Right ventricle myocardium inferior (tissue), 1 donor: ENCODE data around the gene TNFAIP3. TPM values are rescaled to one million over a fixed set of nuclear protein-coding genes. Genes with fewer than 3 reads are reported as not detected.
A peak's percentile ranks its signal among the peaks of the same experiment; 100 is the strongest.
"Not testable (repeated sequence)": the region's sequence is repeated elsewhere in the genome, so short reads cannot be mapped to it uniquely, and the experiment has no call there.

Source experiments
- ATAC-seq: fragments of 200-7000 bp; cut with Tn5 transposase; one replicate; pipeline ENCODE4 v1.9.1; 2020; ENCODE audit warnings: mild to moderate bottlenecking, moderate library complexity
- DNase-seq: peaks from one replicate; pipeline ENCODE4 v3.0.0; 2021; ENCODE audit errors: missing footprints
- intact Hi-C: fragments of 100-400 bp; cut with DNase I; formaldehyde crosslinking; loops from one replicate; pipeline ENCODE4 v1.11.0; 2022
- total RNA-seq: library from RNA; stranded (reverse); fragmentation: NEBNext Ultra II Directional; extraction: Animal tissue kit (Norgen Biotek cat#: 25700); gene quantifications from one replicate; pipeline ENCODE4 v1.2.1, GENCODE V29; 2021
- donor health status: DM: no; HTN: yes; CAD: no; lungs with severe emphysema.

TNFAIP3 gene
- total RNA-seq, 1 donor from 2014 or later = 6.8 TPM

GRCh38 chr6:137840252-137840651, 26.8 kb upstream of the TNFAIP3 start:
- intact Hi-C loops = no loop called here
- DNase-seq (no peak), ATAC-seq (no peak)

DNA sequence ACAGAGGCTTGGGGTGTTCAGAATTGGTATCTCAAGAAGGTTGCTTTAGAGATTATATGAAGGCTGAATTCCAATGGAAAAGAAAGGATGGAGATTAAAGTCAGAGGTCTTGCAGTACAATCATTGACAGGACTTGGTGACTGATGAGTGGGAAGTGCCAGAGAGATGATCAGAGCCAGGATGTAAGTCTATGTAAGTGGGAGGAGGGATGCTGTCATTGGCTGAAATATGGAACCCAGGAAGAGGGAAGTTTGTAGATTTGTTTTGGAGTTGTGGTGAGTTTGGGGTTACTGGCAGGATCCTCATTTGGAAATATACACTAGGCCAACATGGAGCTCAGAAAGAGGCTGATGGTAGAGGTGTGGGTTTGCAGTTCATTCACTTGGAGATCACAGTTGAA, 23.8 kb upstream of the TNFAIP3 start:
- DNase-seq = no peak
- no peak for ATAC-seq
- intact Hi-C loops = no loop called here

DNA sequence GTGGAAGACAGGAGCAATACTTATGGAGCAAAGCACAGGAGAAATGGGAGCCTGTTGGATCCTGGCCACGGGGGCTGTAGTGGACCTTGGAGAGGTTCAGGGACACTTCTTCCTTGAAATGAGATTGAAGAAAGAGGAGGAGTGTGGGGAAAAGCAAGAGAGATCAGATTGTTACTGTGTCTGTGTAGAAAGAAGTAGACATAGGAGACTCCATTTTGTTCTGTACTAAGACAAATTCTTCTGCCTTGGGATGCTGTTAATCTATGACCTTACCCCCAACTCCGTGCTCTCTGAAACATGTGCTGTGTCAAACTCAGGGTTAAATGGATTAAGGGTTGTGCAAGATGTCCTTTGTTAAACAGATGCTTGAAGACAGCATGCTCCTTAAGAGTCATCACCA, 22.7 kb upstream of the TNFAIP3 start:
- ATAC-seq, intact Hi-C loops, DNase-seq: not testable (repeated sequence)

DNA sequence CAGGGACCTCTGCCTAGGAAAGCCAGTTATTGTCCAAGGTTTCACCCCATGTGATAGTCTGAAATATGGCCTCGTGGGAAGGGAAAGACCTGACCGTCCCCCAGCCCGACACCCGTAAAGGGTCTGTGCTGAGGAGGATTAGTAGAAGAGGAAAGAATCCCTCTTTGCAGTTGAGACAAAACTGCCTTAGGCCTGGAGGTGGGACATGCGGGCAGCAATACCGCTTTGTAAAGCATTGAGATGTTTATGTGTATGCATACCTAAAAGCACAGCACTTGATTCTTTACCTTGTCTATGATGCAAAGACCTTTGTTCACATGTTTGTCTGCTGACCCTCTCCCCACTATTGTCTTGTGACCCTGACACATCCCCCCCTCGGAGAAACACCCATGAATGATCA, 22.3 kb upstream of the TNFAIP3 start:
- ATAC-seq, DNase-seq, intact Hi-C loops: not testable (repeated sequence)

GRCh38 chr6:137845460-137845859, 21.6 kb upstream of the TNFAIP3 start:
- no peak for ATAC-seq
- DNase-seq = no peak
- intact Hi-C loops = no loop called here

- DNase-seq (no peak), ATAC-seq (peak; percentile 39)
- intact Hi-C loops = no loop called here
These were observed 20.8 kb upstream of the TNFAIP3 start for GRCh38 chr6:137846274-137846673.

DNA sequence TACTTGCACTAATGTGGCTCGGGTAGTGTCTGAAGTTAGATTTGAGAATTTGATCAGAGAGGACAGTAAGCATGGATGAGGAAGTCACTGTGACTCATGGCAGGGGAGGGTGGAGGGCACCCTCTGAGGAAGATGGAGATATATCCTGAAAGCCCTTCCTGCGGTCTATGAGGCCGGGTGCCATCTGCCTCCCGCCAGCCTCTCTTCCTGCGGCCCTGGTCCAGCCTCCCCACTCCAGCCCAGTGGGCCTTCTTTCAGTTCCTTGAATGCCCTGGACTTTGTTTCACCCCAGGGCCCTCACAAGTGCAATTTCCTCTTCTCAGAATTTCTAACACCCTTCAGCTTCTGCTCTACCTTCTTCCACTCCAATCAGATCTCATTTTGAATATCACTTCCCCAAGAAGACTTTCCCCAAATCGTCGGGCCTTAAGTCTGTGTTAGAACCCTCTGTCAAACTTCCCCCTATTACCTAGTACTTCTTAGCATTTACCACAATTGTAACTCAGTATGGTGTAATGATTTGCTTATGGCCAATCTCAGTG, 20.2 kb upstream of the TNFAIP3 start:
- intact Hi-C loops = no loop called here
- peak; percentile 84 for DNase-seq
- peak; percentile 84 for ATAC-seq

- intact Hi-C loops = no loop called here
- ATAC-seq = no peak
These were observed 19.3 kb upstream of the TNFAIP3 start for GRCh38 chr6:137847748-137848147.

GRCh38 chr6:137848672-137849071, 18.4 kb upstream of the TNFAIP3 start:
- ATAC-seq (no peak), DNase-seq (no peak)
- intact Hi-C loops = no loop called here

More at GRCh38 chr6:137847748-137848147, 19.3 kb upstream of the TNFAIP3 start:
- DNase-seq = no peak

DNA sequence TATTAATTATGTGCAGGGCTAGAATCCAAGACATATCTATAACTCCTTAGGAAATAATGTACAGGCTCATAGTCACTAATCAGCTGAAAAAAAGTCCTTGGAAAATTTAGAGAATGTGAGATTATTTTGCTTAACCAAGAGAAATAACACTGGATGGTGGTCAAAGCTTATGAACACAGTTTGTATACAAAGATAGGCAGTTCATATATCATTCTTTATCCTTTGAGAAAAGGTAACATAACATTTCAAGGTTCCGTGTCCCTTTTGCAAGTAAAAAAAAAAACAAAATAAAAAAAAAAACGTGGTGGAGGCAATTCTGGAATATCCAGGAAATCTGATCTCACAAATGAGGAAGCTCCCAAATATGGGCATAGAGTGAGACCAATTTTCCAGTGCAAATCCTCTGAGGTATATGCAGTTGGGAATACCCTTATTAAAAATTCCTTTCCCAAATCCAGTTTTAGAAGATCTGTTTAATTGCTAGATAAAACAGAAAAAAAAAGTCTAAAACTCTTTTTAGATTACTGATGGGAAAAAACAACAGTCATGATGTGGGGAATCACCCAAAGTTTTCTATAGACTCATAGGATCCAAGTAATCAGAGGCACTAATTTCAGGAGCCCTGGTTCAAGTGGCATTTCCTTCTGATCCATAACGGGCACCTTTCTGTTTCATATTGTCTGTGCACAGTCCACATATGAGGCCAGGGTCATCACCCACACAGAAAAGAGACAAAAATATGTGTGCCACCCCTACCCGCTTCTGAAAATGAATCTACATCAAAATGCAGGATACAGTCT, 17.7 kb upstream of the TNFAIP3 start:
- DNase-seq (no peak), ATAC-seq (no peak)
- intact Hi-C loops = no loop called here

DNA sequence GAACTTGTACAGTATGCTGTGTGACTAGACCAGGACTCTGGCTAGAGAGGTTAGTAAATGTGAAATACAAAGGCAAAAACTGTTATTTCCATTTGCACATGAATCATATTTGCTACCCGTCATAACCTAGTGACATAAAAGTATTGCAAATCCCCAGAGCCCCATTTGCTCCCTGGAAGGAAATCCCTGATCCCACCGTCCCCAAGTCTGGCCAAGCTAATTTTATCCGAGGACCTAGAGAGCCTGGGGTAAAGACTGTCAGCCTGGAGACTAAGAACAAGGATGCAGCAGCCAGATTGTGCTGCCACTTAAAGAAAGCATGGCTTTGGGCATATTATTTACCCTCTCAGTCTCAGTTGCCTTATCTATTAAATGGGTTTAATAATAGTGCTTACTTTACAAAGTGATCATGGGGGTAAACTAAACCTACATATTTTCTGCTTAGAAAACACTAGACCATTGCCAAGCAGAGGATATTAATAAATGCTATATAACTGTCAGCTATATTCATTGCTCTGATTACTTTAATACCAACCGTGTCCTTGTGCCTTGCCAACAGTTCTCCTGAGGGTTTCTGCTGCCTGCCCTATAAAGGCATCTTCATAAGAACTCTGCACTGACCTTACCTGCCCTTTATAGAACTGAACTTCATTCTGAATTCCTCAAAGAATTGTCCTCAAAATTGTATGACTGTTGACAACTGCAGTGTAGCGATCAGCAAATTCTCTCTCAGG, 16.9 kb upstream of the TNFAIP3 start:
- intact Hi-C loops = no loop called here
- ATAC-seq (no peak), DNase-seq (no peak)

DNA sequence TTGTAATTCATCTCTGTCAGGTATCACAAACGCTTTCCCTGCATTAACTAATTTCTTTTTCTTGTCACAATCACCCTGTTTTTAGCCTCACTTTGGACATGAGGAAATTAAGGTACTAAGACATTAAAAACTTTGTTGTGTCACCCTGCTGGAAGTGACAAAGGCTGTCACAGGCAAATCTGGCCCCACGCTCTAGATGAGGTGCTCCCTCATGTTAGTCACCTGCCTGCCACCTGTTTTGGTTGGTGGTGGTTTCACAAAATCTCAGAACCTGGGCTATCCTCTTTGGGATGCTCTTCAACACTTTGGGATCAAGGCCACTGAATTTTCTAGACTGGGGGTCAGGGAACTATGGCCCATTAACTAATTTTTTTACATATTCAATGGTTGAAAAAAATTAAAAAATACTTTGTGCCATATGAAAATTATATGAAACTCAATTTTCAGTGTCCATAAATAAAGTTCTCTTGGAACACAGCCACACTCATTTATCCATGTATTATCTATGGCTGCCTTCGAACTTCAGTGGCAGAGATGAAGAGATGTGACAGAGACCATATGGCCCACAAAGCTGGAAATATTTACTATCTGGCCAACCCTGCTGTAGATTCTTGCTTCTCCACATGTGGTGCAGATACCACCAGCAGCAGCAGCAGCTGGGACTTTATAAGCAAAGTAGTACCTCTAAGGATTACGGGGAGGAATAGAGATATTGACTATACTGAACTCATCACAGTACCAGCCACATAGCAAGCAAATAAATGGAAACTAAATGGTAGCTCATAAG, 16.1 kb upstream of the TNFAIP3 start:
- DNase-seq = no peak
- intact Hi-C loops = no loop called here
- ATAC-seq = no peak

- no peak for ATAC-seq
- DNase-seq = no peak
- intact Hi-C loops = no loop called here
These were observed 15.4 kb upstream of the TNFAIP3 start for GRCh38 chr6:137851669-137852068.

- DNase-seq = no peak
- intact Hi-C loops = no loop called here
- ATAC-seq = no peak
These were observed 14.7 kb upstream of the TNFAIP3 start for GRCh38 chr6:137852346-137852745.

DNA sequence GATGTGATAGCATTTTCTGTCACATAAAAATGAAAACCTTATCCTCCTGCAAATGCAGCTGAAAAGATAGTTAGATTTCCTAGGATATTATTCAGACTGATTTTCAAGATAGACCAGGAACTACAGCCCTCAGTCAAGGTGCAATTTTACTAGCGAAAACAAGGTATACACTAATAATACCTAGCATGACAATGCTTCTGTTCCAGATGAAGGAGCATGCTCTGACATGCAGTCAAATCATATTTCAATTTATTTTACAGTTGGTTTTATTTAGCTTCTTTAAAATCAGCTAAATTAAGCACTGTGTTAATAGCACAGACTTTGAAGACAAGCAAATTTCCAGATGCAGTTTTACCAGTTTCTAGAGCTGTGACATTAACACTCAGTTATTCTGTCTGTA, 14.2 kb upstream of the TNFAIP3 start:
- intact Hi-C loops = no loop called here
- ATAC-seq (no peak), DNase-seq (no peak)

GRCh38 chr6:137853569-137854213, 13.4 kb upstream of the TNFAIP3 start:
- intact Hi-C loops = no loop called here
- DNase-seq = no peak
- no peak for ATAC-seq

DNA sequence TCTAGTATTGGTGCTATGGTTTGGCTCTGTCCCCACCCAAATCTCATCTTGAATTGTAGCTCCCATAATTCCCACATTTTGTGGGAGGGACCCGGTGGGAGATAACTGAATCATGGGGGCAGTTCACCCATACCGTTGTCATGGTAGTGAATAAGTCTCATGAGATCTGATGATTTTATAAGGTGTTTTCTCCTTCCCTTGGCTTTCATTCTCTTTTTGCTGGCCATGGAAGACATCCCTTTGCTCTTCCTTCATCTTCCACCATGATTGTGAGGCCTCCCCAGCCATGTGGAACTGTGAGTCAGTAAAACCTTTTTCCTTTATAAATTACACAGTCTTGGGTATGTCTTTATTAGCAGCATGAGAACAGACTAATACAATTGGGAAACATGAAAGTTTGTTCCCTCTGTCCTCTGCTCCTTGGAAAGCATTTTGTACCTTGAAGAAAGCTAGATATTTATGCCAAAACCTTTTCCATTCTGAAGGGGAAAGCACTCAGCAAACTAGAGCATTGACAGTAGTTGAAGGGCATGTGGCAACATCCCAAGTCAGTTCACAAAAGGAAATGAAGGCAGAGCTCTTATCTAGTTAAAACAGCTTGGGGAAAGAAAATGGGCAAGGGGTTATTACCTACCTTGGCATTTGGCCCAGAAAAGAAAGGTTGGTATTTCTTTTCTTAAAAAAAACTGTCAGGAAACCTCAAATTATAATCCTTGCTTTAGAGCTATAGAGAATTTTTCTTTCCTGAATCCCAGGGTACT, 10.7 kb upstream of the TNFAIP3 start:
- intact Hi-C loops = no loop called here
- no peak for DNase-seq
- no peak for ATAC-seq

DNA sequence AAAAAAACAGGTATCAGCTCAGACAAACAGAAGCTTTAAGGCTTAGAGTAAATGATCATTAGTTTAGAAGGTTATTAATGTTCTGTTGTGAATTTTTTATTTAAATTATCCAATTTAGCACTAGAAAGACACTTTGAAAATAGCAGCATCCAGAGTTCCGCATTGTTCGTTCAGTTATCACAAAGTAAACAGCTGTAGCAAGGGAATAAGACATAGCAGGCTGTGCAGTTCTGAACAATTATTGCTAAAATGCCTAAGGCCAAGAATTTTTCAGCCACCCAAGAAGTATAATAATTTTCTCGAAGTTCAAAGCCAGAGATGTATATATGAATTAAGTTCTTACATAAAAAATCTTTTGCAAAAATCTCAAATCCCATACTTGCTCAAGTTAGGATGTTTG, 8.0 kb upstream of the TNFAIP3 start:
- ATAC-seq (no peak), DNase-seq (no peak)
- intact Hi-C loops = no loop called here
